K562 (cell line): ENCODE data around the gene GTPBP2. TPM values are rescaled to one million over a fixed set of nuclear protein-coding genes. Genes with fewer than 3 reads are reported as not detected.

Experiments
- ATAC-seq: fragments of 200-7000 bp; cut with Tn5 transposase; 3 replicates; pipeline ENCODE4 v1.9.1; 2020; ENCODE audit warnings: moderate library complexity
- BruUV-seq: library from RNA; stranded (reverse); fragments of 400-500 nt; replicated peaks from 2 replicates; lab custom pipeline; 2021; lab: Mats Ljungman, UMichigan
- CTCF ChIA-PET: fragments of 300-600 bp; formaldehyde crosslinking; extraction: SDS; loops from one replicate; lab custom pipeline; 2021; ENCODE audit warnings: low intra/inter-chr PET ratio; lab: Yijun Ruan, JAX
- POLR2A ChIA-PET: fragments of 300-600, 350-650 bp; sonication (Branson Sonifier 250); formaldehyde crosslinking; extraction: SDS; loops from one replicate; lab custom pipeline; 2021; ENCODE audit warnings: antibody characterized with exemption, inconsistent platforms; lab: Yijun Ruan, JAX
- DNase-seq, 4 experiments: peaks; one replicate each; pipeline versions ENCODE4 v3.0.0 to v3.0.0-alpha.2; 2011 to 2018; ENCODE audit warnings: low spot score in 3 of 4, mixed read lengths in 3 of 4; ENCODE audit errors: extremely low read depth in 1 of 4
- FAIRE-seq: peaks from 2 replicates; lab custom pipeline; 2011; peaks lifted over from hg19 to GRCh38; lab: Jason Lieb, UNC
- H2AFZ ChIP-seq: 2 replicates; pipeline ENCODE4 v1.6.0; 2011; ENCODE audit warnings: low read depth, low read length, control low read depth, inconsistent platforms
- H3K27ac ChIP-seq: fragments of 200-600 bp; 3 replicates; pipeline ENCODE4 v1.8.0; 2011; ENCODE audit warnings: low read depth, mild to moderate bottlenecking, control low read depth, inconsistent platforms, low read length, moderate library complexity, mixed read lengths; ENCODE audit errors: extremely low read depth
- H3K27me3 ChIP-seq, 2 experiments: fragments of 300-600 bp in 1 of 2; 2 replicates in 1 of 2; 3 replicates in 1 of 2; pipeline versions ENCODE4 v1.6.0 to v1.8.0; 2011; ENCODE audit warnings: inconsistent platforms in 2 of 2, low read length in 2 of 2, mild to moderate bottlenecking in 1 of 2, mixed read lengths in 1 of 2, moderate library complexity in 1 of 2; ENCODE audit not compliant: control insufficient read depth in 2 of 2, insufficient read depth in 2 of 2
- H3K36me3 ChIP-seq: fragments of 300-600 bp; 3 replicates; pipeline ENCODE4 v1.8.0; 2011; ENCODE audit warnings: mild to moderate bottlenecking, low read length, inconsistent platforms; ENCODE audit not compliant: control insufficient read depth, insufficient read depth
- H3K4me1 ChIP-seq, 2 experiments: fragments of 200-600 bp in 1 of 2; replicated peaks in 1 of 2; 2 replicates in 1 of 2; 3 replicates in 1 of 2; pipeline versions ENCODE4 v1.5.1 to v1.8.0; 2011; ENCODE audit warnings: inconsistent platforms in 2 of 2, low read length in 2 of 2, mild to moderate bottlenecking in 1 of 2, mixed read lengths in 1 of 2, moderate library complexity in 1 of 2; ENCODE audit not compliant: control insufficient read depth in 2 of 2, insufficient read depth in 2 of 2
- H3K4me2 ChIP-seq: 2 replicates; pipeline ENCODE4 v1.6.1; 2011; ENCODE audit warnings: low read length, control low read depth, inconsistent platforms, mixed read lengths; ENCODE audit not compliant: insufficient read depth
- H3K4me3 ChIP-seq: fragments of 200-600 bp; sonication (generic), shearing (Covaris generic); 2 replicates; pipeline ENCODE4 v1.5.1; 2016; ENCODE audit warnings: control low read depth, inconsistent platforms
- H3K79me2 ChIP-seq: fragments of 200-600 bp; 3 replicates; pipeline ENCODE4 v1.8.0; 2011; ENCODE audit warnings: low read length, inconsistent platforms; ENCODE audit not compliant: control insufficient read depth, insufficient read depth
- H3K9ac ChIP-seq, 2 experiments: 2 replicates each; pipeline versions ENCODE4 v1.6.0 to v1.6.1; 2011; ENCODE audit warnings: low read depth in 2 of 2, low read length in 2 of 2, control low read depth in 1 of 2, inconsistent platforms in 1 of 2, mild to moderate bottlenecking in 1 of 2, mixed read lengths in 1 of 2; ENCODE audit not compliant: insufficient read depth in 1 of 2
- H3K9me1 ChIP-seq: one replicate; pipeline ENCODE4 v1.6.0; 2011; ENCODE audit warnings: inconsistent platforms, mild to moderate bottlenecking, low read length, moderate library complexity; ENCODE audit not compliant: control insufficient read depth, insufficient read depth
- H3K9me3 ChIP-seq: replicated peaks from 2 replicates; pipeline ENCODE4 v1.5.1; 2011; ENCODE audit warnings: low read depth, low read length, inconsistent platforms; ENCODE audit not compliant: control insufficient read depth, insufficient read depth
- H4K20me1 ChIP-seq: replicated peaks from 2 replicates; pipeline ENCODE4 v1.6.1; 2011; ENCODE audit warnings: low read length, inconsistent platforms, mixed read lengths; ENCODE audit not compliant: control insufficient read depth, insufficient read depth
- ARID3A ChIP-seq: IDR thresholded peaks from 2 replicates; pipeline ENCODE4 v1.6.1; 2012; ENCODE audit warnings: low read depth, low read length, improper control_type of control experiment, borderline replicate concordance
- CEBPG ChIP-seq, 3 experiments: fragments of 200-800 bp in 1 of 3; sonication (Bioruptor generic) in 1 of 3; sonication (generic) in 1 of 3; formaldehyde crosslinking in 1 of 3; IDR thresholded peaks in 2 of 3; conservative IDR thresholded peaks in 1 of 3; 2 replicates each; pipeline versions ENCODE4 v1.6.1 to v1.8.0; 2016 to 2022; ENCODE audit warnings: missing compliant biosample characterization in 2 of 3, missing genetic modification characterization in 2 of 3, mild to moderate bottlenecking in 1 of 3, missing genetic modification reagents in 1 of 3
- FOXP4 ChIP-seq: sonication (generic); formaldehyde crosslinking; IDR thresholded peaks from 2 replicates; pipeline ENCODE4 v1.8.0; 2022; ENCODE audit warnings: mild to moderate bottlenecking, missing genetic modification reagents, borderline replicate concordance
- GABPB2 ChIP-seq: fragments of 250-450 bp; sonication (Bioruptor Pico); conservative IDR thresholded peaks from 2 replicates; pipeline ENCODE4 v1.5.1; 2021; ENCODE audit warnings: mild to moderate bottlenecking
- GTF2F1 ChIP-seq: IDR thresholded peaks from 2 replicates; pipeline ENCODE4 v1.6.1; 2011; ENCODE audit warnings: low read depth, low read length, improper control_type of control experiment
- HCFC1 ChIP-seq: IDR thresholded peaks from 2 replicates; pipeline ENCODE4 v1.6.1; 2012; ENCODE audit warnings: low read depth, low read length, improper control_type of control experiment
- LCOR ChIP-seq: sonication (generic); formaldehyde crosslinking; IDR thresholded peaks from 2 replicates; pipeline ENCODE4 v1.8.0; 2022; ENCODE audit warnings: mild to moderate bottlenecking, missing genetic modification reagents
- NCOA1 ChIP-seq: fragments of 450-650 bp; IDR thresholded peaks from 2 replicates; pipeline ENCODE4 v1.6.1; 2016; ENCODE audit warnings: low read depth
- NELFE ChIP-seq: IDR thresholded peaks from 2 replicates; pipeline ENCODE4 v1.6.1; 2011; ENCODE audit warnings: mild to moderate bottlenecking; ENCODE audit not compliant: insufficient read depth, insufficient read length
- SIN3B ChIP-seq: fragments of 450-650 bp; IDR thresholded peaks from 2 replicates; pipeline ENCODE4 v1.6.1; 2017; ENCODE audit warnings: low read depth, mild to moderate bottlenecking, moderate library complexity
- SIRT6 ChIP-seq: IDR thresholded peaks from one replicate; pipeline ENCODE4 v1.6.1; 2012; ENCODE audit warnings: low read depth, mild to moderate bottlenecking, control low read depth, inconsistent platforms, low read length, moderate library complexity
- SMAD2 ChIP-seq: fragments of 150-350 bp; IDR thresholded peaks from 2 replicates; pipeline ENCODE4 v1.6.1; 2014; ENCODE audit warnings: low read depth, mild to moderate bottlenecking, low read length
- SMC3 ChIP-seq: conservative IDR thresholded peaks from 2 replicates; pipeline ENCODE4 v1.6.1; 2011; ENCODE audit warnings: low read depth, low read length, improper control_type of control experiment; ENCODE audit not compliant: insufficient read depth
- XRCC4 ChIP-seq: IDR thresholded peaks from one replicate; pipeline ENCODE4 v1.6.1; 2011; ENCODE audit not compliant: insufficient read depth, insufficient read length; ENCODE audit errors: extremely low read depth
- ZBED1 ChIP-seq: IDR thresholded peaks from 2 replicates; pipeline ENCODE4 v1.6.1; 2014
- ZNF639 ChIP-seq, 2 experiments: fragments of 200-800 bp in 1 of 2; sonication (Bioruptor generic) in 1 of 2; sonication (generic) in 1 of 2; formaldehyde crosslinking in 1 of 2; IDR thresholded peaks in 1 of 2; conservative IDR thresholded peaks in 1 of 2; 2 replicates each; pipeline versions ENCODE4 v1.5.0 to v1.6.1; 2016 to 2020; ENCODE audit warnings: missing compliant biosample characterization in 1 of 2, missing genetic modification characterization in 1 of 2, missing genetic modification reagents in 1 of 2
- ZNF717 ChIP-seq: fragments of 250-450 bp; sonication (Bioruptor Pico); IDR thresholded peaks from 2 replicates; pipeline ENCODE4 v1.5.0; 2021
- WGBS: fragments of 100-300 bp; shearing (Covaris generic); methylation state at CpG from one replicate; pipeline ENCODE4 v1.1.6; 2016; ENCODE audit warnings: low coverage, mixed read lengths; ENCODE audit not compliant: insufficient coverage; ENCODE audit errors: missing lambda C conversion rate; 5-methylcytosine and 5-hydroxymethylcytosine counted together
- in situ Hi-C: fragments of 300-500 bp; cut with MboI; formaldehyde crosslinking; loops from 4 replicates; pipeline ENCODE4 v1.15.0; 2018; ENCODE audit warnings: inconsistent platforms, mixed read lengths
- intact Hi-C: fragments of 100-400 bp; cut with micrococcal nuclease; formaldehyde crosslinking; loops from 2 replicates; pipeline ENCODE4 v1.14.2; 2022
- polyA plus RNA-seq, 8 experiments: library from polyadenylated mRNA; depleted of rRNA in 4 of 8; stranded (reverse) in 5 of 8; unstranded in 3 of 8; fragments of >200 nt; fragmentation: Nextera tagmentation in 2 of 8; fragmentation: Illumina TruSeq in 1 of 8; extraction: Ambion mirVana in 2 of 8; extraction: Trizol in 1 of 8; gene quantifications; 2 replicates each; pipeline versions ENCODE4 v1.2.1 to v1.2.3, GENCODE V29; 2011 to 2014; ENCODE audit warnings: inconsistent platforms in 1 of 8, missing spikeins in 1 of 8
- total RNA-seq, 7 experiments: library from RNA; depleted of rRNA in 6 of 7; stranded (reverse); fragments of >200 nt in 6 of 7; fragmentation: Illumina TruSeq in 2 of 7; extraction: Trizol in 2 of 7; gene quantifications; 2 replicates each; pipeline versions ENCODE4 v1.2.1 to v1.2.3, GENCODE V29; 2011 to 2021; ENCODE audit warnings: low replicate concordance in 1 of 7

GTPBP2 gene
- total and polyA plus RNA-seq, 9 of the 15 experiments (the other 6 are each of a cell fraction or from before 2014, with no cell fraction given) = 48.4 to 196 (median 111) TPM

- FAIRE-seq = no peak
- CTCF ChIA-PET = no interaction called here
- no peak for TF ChIP-seq HCFC1
- peak; percentile 60; the same call in 1 of the 2 replicates for TF ChIP-seq LCOR (CRISPR knock-in tag)
- no peak for TF ChIP-seq SMAD2
- no peak for TF ChIP-seq ZBED1
- no peak for TF ChIP-seq XRCC4
- TF ChIP-seq GTF2F1 = no peak
- TF ChIP-seq SIRT6 = no peak
- TF ChIP-seq ZNF717 = no peak
- TF ChIP-seq CEBPG (CRISPR knock-in tag; IDR thresholded peaks at IDR 0.05) = 0 out of 2 replicates have a peak, but pooled peaks have one; percentile 41
- no peak for TF ChIP-seq CEBPG (tag; conservative IDR thresholded peaks at IDR 0.05 in 1 of 2, IDR thresholded peaks at IDR 0.05 in 1 of 2)
- TF ChIP-seq ZNF639 (CRISPR knock-in tag; conservative IDR thresholded peaks at IDR 0.05 in 1 of 2, IDR thresholded peaks at IDR 0.05 in 1 of 2) = no peak
- TF ChIP-seq FOXP4 = no peak
- peak; percentile 71; the same call in 1 of the 2 replicates for TF ChIP-seq NCOA1
- no peak for TF ChIP-seq SIN3B
- TF ChIP-seq GABPB2 (CRISPR knock-in tag) = no peak; the same call in 1 of the 2 replicates
- TF ChIP-seq NELFE = no peak
- no peak for TF ChIP-seq ARID3A
- TF ChIP-seq SMC3 = no peak
Observed at GRCh38 chr6:43575105-43575771, 53.8 kb downstream of the GTPBP2 start.

More at GRCh38 chr6:43575105-43575771, 53.8 kb downstream of the GTPBP2 start:
- peaks cover 44% of the 10 kb centered on the region for H3K36me3 ChIP-seq
- no peaks in the 10 kb centered on the region for H4K20me1 ChIP-seq
- no peaks in the 10 kb centered on the region for H3K27me3 ChIP-seq
- POLR2A ChIA-PET = interaction anchor here (0.6 to 1.6 kb wide), 16 partner anchors 10 to 1495 kb away, joined by 3 to 14 read pairs (median 3); partner anchors contain the start of gene GTPBP2
- in situ Hi-C loops = no loop called here
- H3K27ac ChIP-seq = peak overlapping the region; percentile 84
- H3K4me2 ChIP-seq = peak overlapping the region; percentile 98
- no TSS peak for BruUV-seq
- no peaks in the 10 kb centered on the region for H3K9me1 ChIP-seq
- H3K4me1 ChIP-seq = peaks cover 10 to 14% of the 10 kb centered on the region in 2 experiments; a peak in 4 of 5 replicates
- H3K9me3 ChIP-seq = no peaks in the 10 kb centered on the region
- 1% methylated on average over 35 of the region's 38 CpGs for WGBS
- intact Hi-C loops = no loop called here
- H2AFZ ChIP-seq = peak overlapping the region; percentile 86
- H3K4me3 ChIP-seq = peak overlapping the region; percentile 74
- H3K9ac ChIP-seq = peak overlapping the region; percentile 89 to 99
- H3K79me2 ChIP-seq = peaks cover 80% of the 10 kb centered on the region
- DNase-seq (peak; percentile 64 to 88 (median 76)), ATAC-seq (peak; percentile 61)
